GM21786 (cell line): ENCODE results near the gene PARL.

Source experiments
- ATAC-seq: cut with Tn5 transposase; IDR thresholded peaks from one replicate; pipeline ENCODE4 v1.9.1; 2021; ENCODE audit not compliant: unreplicated experiment

Gene PARL

DNA sequence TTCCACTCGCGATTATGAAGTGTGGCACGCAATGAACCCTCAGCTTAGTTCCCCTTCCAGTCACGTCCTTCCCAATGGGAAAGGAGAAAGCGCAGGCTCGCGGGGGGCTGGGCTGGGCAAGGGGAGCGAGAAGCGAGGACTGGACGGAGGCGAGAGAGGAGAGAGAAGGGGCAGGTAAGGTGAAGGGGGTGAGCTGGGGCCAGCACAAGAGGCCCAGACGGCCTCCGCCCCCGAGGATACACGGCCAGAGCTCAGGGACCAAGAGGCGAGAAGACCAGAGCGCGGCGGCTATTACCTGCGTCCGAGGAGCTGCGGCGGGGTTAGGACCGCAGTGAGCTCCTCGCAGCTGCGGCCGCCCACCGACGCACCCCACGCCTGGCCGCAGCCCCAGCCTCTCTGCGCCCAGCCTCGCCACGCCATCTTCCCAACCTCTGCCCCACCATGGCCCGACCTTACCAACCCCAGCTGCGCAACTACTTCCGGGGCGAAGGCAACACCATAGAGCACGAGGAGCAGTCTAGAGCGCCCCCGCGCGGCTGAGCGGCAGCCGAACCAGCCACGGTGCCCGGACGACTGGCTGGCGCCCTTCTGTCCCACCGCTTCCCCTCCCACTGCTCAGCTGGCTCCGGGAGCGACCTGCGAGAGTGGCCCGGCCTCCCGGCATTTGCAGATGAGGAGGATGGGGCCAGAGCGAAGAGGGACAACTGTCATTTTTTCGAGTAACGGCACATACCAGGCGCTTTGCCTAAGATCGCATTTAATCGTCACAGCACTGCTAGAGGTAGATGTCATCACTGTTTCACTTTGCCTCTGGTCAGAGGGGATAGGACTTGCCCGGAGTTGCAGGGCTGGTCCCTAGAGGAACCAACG, at the start of gene PARL:
PARL (minus strand) TSS at position 454 of the 870 bp plus-strand sequence; CDS start at position 420, 34 bp downstream.
- ATAC-seq, result peak; percentile 100

DNA sequence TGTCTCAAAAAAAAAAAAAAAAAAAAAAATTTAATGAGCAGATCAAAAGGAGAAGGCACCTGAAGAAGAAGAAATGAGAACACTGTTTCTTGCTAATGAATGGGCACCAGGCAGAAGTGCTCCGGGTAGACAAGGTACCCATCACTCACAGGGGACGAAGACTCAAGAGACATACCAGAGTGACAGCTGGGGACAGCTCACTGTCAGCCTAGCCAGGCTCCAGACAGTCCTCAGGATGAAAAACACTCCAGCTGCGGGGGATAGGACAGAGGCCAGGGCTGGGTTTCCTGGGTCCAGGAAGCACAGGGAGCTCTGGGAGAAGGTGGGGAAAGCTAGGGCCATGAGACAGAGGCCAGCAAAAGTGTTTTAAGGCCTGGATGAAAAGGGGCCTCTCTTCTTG, 48.5 kb upstream of the PARL start:
- no peak for ATAC-seq

- no peak for ATAC-seq
These were observed 47.2 kb upstream of the PARL start for GRCh38 chr3:183931881-183932280.

DNA sequence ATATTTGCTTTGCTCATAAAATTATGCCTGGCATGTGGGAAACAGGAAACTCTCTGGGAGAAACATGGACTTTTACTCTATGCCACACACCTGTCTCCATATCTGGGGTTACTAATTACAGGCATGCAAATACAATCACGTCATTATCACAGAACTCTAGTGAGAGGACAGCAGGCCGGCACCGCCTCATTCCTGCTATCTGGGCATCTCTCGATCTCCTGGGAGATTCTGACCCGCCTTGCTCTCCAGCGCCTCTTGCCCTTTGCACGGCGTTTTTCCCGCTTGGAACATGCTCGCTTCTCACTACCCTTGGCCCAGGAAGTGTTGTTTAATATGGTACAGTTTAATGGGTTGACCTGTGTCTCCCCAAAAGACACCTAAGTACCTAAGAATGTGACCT, 45.4 kb upstream of the PARL start:
- no peak for ATAC-seq

DNA sequence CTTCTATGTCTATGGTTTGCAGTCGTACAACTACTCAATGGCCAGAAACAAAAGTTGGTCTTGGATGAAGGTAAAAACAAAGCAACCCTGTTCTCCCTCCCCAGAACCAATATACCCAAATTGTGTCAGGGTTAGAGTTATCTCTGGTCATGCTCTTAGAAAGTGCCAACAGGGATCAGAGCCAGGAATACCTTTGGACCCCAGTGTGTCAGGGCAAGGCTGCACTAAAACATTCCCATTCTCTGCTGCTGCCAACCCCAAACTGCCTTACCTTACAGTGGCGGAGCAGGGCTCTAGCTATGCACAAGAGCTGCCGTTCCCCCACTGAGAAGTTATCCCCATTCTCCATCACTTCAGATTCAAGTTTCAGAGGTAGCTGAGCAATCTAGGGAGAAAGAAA, 42.4 kb upstream of the PARL start:
- ATAC-seq, result no peak

- ATAC-seq, result no peak
These were observed 40.3 kb upstream of the PARL start for GRCh38 chr3:183924956-183925355.

- no peak for ATAC-seq
These were observed 39.9 kb upstream of the PARL start for GRCh38 chr3:183924543-183924942.

DNA sequence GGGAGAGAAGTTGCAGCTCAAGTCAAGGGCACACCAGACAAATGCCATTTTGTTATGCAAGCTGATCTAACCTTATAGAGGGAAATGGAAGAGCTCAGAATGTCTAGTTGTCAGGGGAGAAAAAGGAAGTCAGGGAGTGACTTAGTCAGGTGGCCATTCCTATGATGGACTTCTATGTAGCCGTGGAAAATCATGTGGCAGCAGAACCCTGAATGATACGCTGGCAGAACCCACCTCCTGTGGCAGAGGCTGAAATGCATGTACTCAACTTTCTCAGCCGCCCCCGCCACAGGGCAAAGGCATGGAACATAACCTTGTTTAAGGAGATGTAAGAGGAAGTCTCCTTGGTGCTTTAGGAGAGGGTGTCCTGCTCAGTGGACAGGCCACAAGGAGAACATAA, 37.7 kb upstream of the PARL start:
- ATAC-seq, result no peak

GRCh38 chr3:183921096-183921495, 36.4 kb upstream of the PARL start:
- ATAC-seq, result no peak

DNA sequence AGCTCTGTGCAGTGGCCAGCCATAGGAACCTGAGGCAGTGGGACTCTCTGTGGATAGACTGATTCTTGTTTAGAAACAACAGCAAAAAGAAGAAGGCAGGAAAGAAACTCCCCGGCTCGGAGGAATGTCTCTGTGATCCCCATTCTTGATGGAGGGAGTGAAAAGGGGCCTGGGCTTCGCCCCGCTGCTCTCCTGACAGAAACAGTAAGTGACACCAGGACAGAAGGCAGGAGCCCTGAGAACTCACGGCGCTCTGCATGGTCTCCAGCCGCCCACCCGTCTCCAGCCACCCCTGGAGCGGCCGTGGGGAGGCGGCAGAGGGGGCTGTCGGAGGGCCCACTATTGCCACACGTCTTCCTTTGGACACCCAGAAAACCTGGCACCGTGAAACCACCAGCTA, 35.7 kb upstream of the PARL start:
- no peak for ATAC-seq

DNA sequence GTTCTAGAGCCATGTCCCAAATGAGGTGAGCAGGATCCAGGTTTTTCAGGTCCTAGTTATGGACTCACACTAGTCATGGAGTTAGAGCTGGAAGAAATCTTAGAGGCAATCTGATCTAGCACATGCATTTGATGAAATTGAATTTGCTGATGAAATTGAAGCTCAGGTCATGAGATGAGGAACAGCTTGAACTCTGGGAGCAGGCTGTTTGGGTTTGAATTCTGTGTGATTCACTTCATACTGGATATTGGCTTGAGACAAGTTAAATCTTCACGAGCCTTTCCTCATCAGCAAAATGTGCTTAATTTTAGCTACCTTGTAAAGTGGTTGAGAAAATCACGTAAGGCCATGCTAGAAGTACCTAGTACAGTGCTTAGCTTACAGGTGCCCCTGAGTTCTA, 33.5 kb upstream of the PARL start:
- ATAC-seq, result no peak

- ATAC-seq, result no peak
These were observed 33.1 kb upstream of the PARL start for GRCh38 chr3:183917776-183918175.

- ATAC-seq, result no peak
These were observed 30.2 kb upstream of the PARL start for GRCh38 chr3:183914856-183915255.

DNA sequence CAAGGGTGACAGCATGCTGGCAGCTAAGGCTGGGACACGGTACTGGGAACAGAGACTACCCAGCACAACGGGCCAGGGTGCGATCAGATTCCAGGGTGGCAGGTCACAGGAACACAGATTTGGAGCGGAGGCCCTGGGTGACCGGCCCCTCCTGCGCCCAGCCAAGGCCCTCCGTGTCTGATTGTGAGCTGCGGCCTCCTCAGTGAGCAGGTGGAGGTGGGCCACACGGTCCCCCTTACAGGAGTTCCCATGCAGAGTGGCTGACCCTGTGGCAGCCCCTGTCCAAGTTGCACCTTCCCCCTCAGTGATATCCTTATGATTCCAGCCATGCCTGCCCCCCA, 28.9 kb upstream of the PARL start:
- no peak for ATAC-seq

GRCh38 chr3:183912895-183913579, 28.4 kb upstream of the PARL start:
- ATAC-seq, result no peak

GRCh38 chr3:183911763-183912506, 27.3 kb upstream of the PARL start:
- ATAC-seq, result no peak

DNA sequence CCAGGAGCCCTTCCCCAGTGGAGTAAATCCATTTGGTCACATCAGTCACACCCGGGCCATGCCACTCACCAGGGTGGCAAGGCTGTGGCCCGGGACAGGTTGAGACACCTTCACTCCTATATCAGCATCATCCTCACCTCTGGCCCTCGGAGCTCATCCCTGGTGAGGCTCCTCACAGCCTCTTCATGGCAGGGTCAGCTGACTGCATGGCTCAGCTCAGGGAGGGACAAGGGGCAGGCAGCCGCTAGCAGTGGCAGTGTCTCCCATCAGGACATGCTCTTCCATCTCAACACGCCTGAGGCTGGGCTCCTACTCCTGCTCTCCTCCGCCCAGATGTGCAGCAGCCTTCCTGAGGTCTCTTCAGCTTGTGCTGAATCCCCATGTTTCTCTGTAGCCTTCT, 26.4 kb upstream of the PARL start:
- no peak for ATAC-seq

DNA sequence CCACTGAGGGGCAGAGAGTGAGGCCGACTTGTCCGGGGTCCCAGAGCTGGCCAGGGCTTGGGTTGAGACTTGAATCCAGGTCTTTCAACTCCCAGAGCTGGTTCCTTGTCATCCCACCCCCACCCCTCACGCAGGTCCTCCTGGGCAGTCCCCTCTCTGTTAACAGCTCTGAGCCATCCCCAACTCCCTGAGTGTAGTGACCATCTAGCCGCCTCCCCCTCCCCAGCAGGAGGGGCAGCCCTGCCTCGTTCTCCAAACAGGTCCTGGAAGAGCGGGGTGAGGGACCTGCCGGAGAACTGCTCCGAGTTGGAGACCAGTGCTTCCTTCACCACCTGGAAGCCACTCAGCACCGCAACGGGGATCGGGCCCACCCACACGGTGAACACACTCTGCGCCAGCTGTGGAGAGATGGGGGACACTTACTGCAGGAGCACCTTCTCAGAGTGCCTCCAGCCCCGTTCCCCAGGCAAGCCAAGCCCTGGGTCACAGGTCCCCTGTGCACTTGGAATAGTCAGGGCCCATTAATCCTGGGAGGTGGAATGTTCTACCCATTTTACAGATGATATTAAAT, 24.4 kb upstream of the PARL start:
- no peak for ATAC-seq

- no peak for ATAC-seq
These were observed 23.2 kb upstream of the PARL start for GRCh38 chr3:183907911-183908331.

DNA sequence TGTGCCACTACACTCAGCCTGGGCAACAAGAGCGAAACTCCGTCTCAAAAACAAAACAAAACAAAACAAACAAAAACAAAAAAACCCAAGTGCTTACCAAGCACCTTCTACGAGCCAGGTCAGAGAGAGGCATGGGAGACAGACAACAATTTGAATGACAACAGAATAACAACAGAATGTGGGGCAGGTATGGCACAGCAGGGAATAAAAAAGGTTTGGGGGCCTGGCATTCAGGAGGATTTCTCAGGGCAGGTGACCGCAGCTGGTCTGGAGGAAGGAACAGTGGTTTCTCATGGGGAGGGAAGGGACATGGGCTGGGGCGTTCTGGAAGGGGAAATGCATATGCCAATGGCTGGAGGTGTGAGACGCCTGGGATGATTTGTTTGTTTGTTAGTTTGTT, 22.5 kb upstream of the PARL start:
- ATAC-seq, result no peak

- no peak for ATAC-seq
These were observed 21.7 kb upstream of the PARL start for GRCh38 chr3:183906234-183906921.
